CD4-positive, alpha-beta T cell (primary cell): ENCODE data around the gene OGT. TPM values are rescaled to one million over a fixed set of nuclear protein-coding genes. Genes with fewer than 3 reads are reported as not detected.
"Not testable (repeated sequence)": the region's sequence is repeated elsewhere in the genome, so short reads cannot be mapped to it uniquely, and the experiment has no call there.

Experiments used
- ATAC-seq: fragments of 200-7000 bp; cut with Tn5 transposase; one replicate; pipeline ENCODE4 v1.10.0; 2022; ENCODE audit warnings: mild to moderate bottlenecking; ENCODE audit not compliant: poor library complexity
- CTCF ChIA-PET: fragments of 350-600 bp; sonication (Branson Sonifier 250); formaldehyde crosslinking; loops from one replicate; lab custom pipeline; 2021; ENCODE audit warnings: antibody characterized with exemption, inconsistent platforms; lab: Charles Lee
- POLR2A ChIA-PET: fragments of 350-600 bp; sonication (Branson Sonifier 250); formaldehyde crosslinking; loops from one replicate; lab custom pipeline; 2021; ENCODE audit warnings: antibody characterized with exemption, inconsistent platforms; lab: Charles Lee
- DNase-seq, 14 experiments: peaks; one replicate each; pipeline ENCODE4 v3.0.0-alpha.2; 2013 to 2020; ENCODE audit warnings: mixed read lengths in 2 of 14
- H3K27ac ChIP-seq, 2 donors: one replicate each; pipeline versions ENCODE4 v1.5.1 to v1.7.0; 2013; ENCODE audit warnings: low read length in 2 of 2, low read depth in 1 of 2, mild to moderate bottlenecking in 1 of 2
- H3K27me3 ChIP-seq, 2 experiments: 1 replicate in 1 of 2; 2 replicates in 1 of 2; pipeline versions ENCODE4 v1.6.1 to v1.7.0; 2013; ENCODE audit warnings: low read length in 2 of 2, control low read depth in 1 of 2, mild to moderate bottlenecking in 1 of 2, moderate library complexity in 1 of 2; ENCODE audit not compliant: insufficient read depth in 2 of 2, control insufficient read depth in 1 of 2
- H3K36me3 ChIP-seq: one replicate; pipeline ENCODE4 v1.6.1; 2013; ENCODE audit warnings: low read length, control low read depth; ENCODE audit not compliant: insufficient read depth
- H3K4me1 ChIP-seq: one replicate; pipeline ENCODE4 v1.6.1; 2013; ENCODE audit warnings: low read length, control low read depth; ENCODE audit not compliant: insufficient read depth
- H3K4me3 ChIP-seq: one replicate; pipeline ENCODE4 v1.5.1; 2013; ENCODE audit warnings: mild to moderate bottlenecking, low read length, moderate library complexity
- H3K9me3 ChIP-seq, 2 experiments: 1 replicate in 1 of 2; 2 replicates in 1 of 2; pipeline versions ENCODE4 v1.6.1 to v1.7.0; 2013; ENCODE audit warnings: low read length in 2 of 2, mild to moderate bottlenecking in 2 of 2, control low read depth in 1 of 2, moderate library complexity in 1 of 2; ENCODE audit not compliant: control insufficient read depth in 1 of 2, insufficient read depth in 1 of 2
- H3K27ac Mint-ChIP-seq: one replicate; pipeline ENCODE4 v1.8.0; 2020; ENCODE audit warnings: mixed read lengths
- H3K27me3 Mint-ChIP-seq: one replicate; pipeline ENCODE4 v1.8.0; 2021; ENCODE audit warnings: mixed read lengths
- H3K36me3 Mint-ChIP-seq: one replicate; pipeline ENCODE4 v1.8.0; 2021; ENCODE audit warnings: low read depth, mixed read lengths
- H3K4me1 Mint-ChIP-seq: one replicate; pipeline ENCODE4 v1.8.0; 2021; ENCODE audit warnings: low read depth, mixed read lengths
- H3K4me3 Mint-ChIP-seq: one replicate; pipeline ENCODE4 v1.8.0; 2020; ENCODE audit warnings: mild to moderate bottlenecking, mixed read lengths
- H3K9me3 Mint-ChIP-seq: one replicate; pipeline ENCODE4 v1.8.0; 2020; ENCODE audit warnings: mixed read lengths
- intact Hi-C, 2 experiments: fragments of 100-400 bp; cut with DNase I in 1 of 2; cut with micrococcal nuclease in 1 of 2; formaldehyde crosslinking; loops; one replicate each; pipeline versions ENCODE4 v1.15.1 to v1.9.0; 2023 to 2025; cut with DNase I, micrococcal nuclease
- total RNA-seq, 174 experiments: library from RNA in 2 of 174; stranded (reverse) in 2 of 174; gene quantifications; one replicate each; pipeline ENCODE4 v1.2.3 and lab custom pipeline; 2021 to 2026
- TF ChIP-seq, protein P1 (sequence below): fragments of 200-600 bp; IDR thresholded peaks from one replicate; pipeline ENCODE4 v1.8.0; 2022; ENCODE audit warnings: antibody characterized with exemption, mild to moderate bottlenecking

The OGT gene
- total RNA-seq, 2 experiments from 2014 or later = 279 to 295 TPM

DNA sequence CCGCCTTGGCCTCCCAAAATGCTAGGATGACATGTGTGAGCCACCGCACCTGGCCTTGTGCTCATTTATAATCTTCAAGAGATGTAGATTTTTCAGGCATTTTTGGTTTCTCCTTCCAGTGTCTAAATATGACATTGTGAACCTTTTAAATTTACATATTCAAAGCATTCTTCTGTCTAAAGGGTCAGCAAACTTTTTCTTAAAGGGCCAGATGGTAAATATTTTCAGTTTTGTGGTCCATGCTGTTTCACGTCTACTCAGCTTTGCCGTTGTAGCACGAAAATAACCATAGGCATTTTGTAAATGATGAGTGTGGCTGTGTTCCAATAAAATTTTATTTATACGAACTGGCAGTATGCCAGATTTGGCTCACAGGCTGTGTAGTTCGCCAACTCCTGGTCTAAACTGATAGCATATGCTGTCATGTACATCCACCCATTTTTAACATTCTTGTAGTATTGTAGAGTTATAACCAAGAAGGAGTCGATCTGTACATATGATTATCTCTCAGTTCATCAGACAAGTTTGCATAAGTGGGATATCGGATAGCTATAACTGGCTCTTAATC lies 32.7 kb downstream of the OGT start:
- Histone ChIP-seq H3K27me3 (no peaks in the 10 kb centered on the region), H3K4me1 (no peaks in the 10 kb centered on the region), H3K27ac (no peak overlapping the region), H3K36me3 (peaks cover 84% of the 10 kb centered on the region), H3K4me3 (no peak overlapping the region), H3K9me3 (no peaks in the 10 kb centered on the region)
- POLR2A ChIA-PET = interaction anchor here (1.1 kb wide), 1 partner anchor 35 kb away, joined by 3 read pairs; no protein-coding TSS in a partner anchor
- DNase-seq (no peak), ATAC-seq (no peak)
- Mint-ChIP-seq H3K27me3 (no peaks in the 10 kb centered on the region), H3K4me1 (peaks cover 6% of the 10 kb centered on the region), H3K9me3 (no peaks in the 10 kb centered on the region), H3K4me3 (no peak overlapping the region), H3K36me3 (peaks cover 86% of the 10 kb centered on the region), H3K27ac (no peak overlapping the region)
- TF ChIP-seq, protein P1, sequence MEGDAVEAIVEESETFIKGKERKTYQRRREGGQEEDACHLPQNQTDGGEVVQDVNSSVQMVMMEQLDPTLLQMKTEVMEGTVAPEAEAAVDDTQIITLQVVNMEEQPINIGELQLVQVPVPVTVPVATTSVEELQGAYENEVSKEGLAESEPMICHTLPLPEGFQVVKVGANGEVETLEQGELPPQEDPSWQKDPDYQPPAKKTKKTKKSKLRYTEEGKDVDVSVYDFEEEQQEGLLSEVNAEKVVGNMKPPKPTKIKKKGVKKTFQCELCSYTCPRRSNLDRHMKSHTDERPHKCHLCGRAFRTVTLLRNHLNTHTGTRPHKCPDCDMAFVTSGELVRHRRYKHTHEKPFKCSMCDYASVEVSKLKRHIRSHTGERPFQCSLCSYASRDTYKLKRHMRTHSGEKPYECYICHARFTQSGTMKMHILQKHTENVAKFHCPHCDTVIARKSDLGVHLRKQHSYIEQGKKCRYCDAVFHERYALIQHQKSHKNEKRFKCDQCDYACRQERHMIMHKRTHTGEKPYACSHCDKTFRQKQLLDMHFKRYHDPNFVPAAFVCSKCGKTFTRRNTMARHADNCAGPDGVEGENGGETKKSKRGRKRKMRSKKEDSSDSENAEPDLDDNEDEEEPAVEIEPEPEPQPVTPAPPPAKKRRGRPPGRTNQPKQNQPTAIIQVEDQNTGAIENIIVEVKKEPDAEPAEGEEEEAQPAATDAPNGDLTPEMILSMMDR = no peak
- intact Hi-C loops = no loop called here
- CTCF ChIA-PET = no interaction called here

- H3K9me3 ChIP-seq, H3K4me3 ChIP-seq, H3K27ac ChIP-seq, H3K27me3 Mint-ChIP-seq, H3K27me3 ChIP-seq, POLR2A ChIA-PET, CTCF ChIA-PET, H3K9me3 Mint-ChIP-seq, H3K27ac Mint-ChIP-seq, H3K4me1 ChIP-seq, DNase-seq, intact Hi-C loops, H3K4me1 Mint-ChIP-seq, ATAC-seq, H3K4me3 Mint-ChIP-seq: not testable (repeated sequence)
- H3K36me3 ChIP-seq = peaks cover 84% of the 10 kb centered on the region
- H3K36me3 Mint-ChIP-seq = peaks cover 86% of the 10 kb centered on the region
Measured at GRCh38 chrX:71571390-71571789, 38.5 kb downstream of the OGT start.

- Mint-ChIP-seq H3K36me3 (peaks cover 73% of the 10 kb centered on the region), H3K9me3 (no peaks in the 10 kb centered on the region), H3K27ac (no peak overlapping the region), H3K27me3 (no peaks in the 10 kb centered on the region), H3K4me3 (no peak overlapping the region), H3K4me1 (peaks cover 8% of the 10 kb centered on the region)
- CTCF ChIA-PET = no interaction called here
- Histone ChIP-seq H3K27me3 (no peaks in the 10 kb centered on the region), H3K4me3 (no peak overlapping the region), H3K27ac (no peak overlapping the region), H3K36me3 (peaks cover 70% of the 10 kb centered on the region), H3K9me3 (no peaks in the 10 kb centered on the region), H3K4me1 (peaks cover 3% of the 10 kb centered on the region)
- POLR2A ChIA-PET = no interaction called here
- intact Hi-C loops = no loop called here
- DNase-seq = no peak
- ATAC-seq = no peak
- TF ChIP-seq, protein P1 = no peak
Measured at GRCh38 chrX:71573590-71573989, 40.7 kb downstream of the OGT start.

GRCh38 chrX:71577682-71578081 lies 44.8 kb downstream of the OGT start:
- no peaks in the 10 kb centered on the region for H3K9me3 Mint-ChIP-seq
- Histone ChIP-seq H3K27ac (no peak overlapping the region), H3K9me3 (no peaks in the 10 kb centered on the region), H3K36me3 (peaks cover 39% of the 10 kb centered on the region), H3K4me1 (peaks cover 3% of the 10 kb centered on the region), H3K4me3 (no peak overlapping the region), H3K27me3 (no peaks in the 10 kb centered on the region)
- ChIA-PET POLR2A (no interaction called here), CTCF (no interaction called here)
- intact Hi-C loops = loop anchor here in 1 of 2 experiments (5.0 kb wide), 1 partner anchor 35 kb away; no protein-coding TSS in a partner anchor
- no peak overlapping the region for H3K4me3 Mint-ChIP-seq
- H3K27me3 Mint-ChIP-seq = no peaks in the 10 kb centered on the region
- TF ChIP-seq, protein P1 = no peak
- H3K27ac Mint-ChIP-seq = no peak overlapping the region
- H3K36me3 Mint-ChIP-seq = peaks cover 55% of the 10 kb centered on the region
- no peak for ATAC-seq
- H3K4me1 Mint-ChIP-seq = peaks cover 8% of the 10 kb centered on the region
- DNase-seq = no peak
